NB4 (cell line): ENCODE measurements around the gene PERP.

Experiments used
- POLR2A ChIP-seq: IDR thresholded peaks from 2 replicates; pipeline ENCODE4 v1.6.1; 2011; ENCODE audit warnings: mild to moderate bottlenecking; ENCODE audit not compliant: insufficient read length; ENCODE audit errors: extremely low read depth
- TF ChIP-seq, protein P1 (sequence below): IDR thresholded peaks from one replicate; pipeline ENCODE4 v1.5.1; 2012; ENCODE audit warnings: low read depth, low read length
- TF ChIP-seq, protein P2 (sequence below): IDR thresholded peaks from 2 replicates; pipeline ENCODE4 v1.6.1; 2011; ENCODE audit warnings: low read depth, low read length

DNA sequence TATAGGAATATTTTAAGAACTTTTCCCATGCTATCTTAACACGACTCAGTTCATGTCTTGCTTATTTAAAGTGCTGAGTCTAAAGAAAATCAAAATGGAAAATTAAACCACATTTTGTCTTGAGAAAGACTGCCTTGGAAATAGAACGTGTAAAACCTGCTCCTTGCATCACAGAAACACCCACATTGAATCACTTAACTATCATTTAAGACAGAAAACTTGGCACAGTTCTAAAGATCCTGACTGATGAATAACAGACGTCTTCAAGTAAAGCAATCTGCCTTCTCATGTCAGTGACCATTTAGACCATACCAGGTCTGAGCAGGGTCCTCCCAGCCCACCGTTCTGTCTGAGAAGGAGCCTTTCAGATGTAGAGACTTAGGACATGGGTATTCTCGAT is 7.4 kb downstream of the PERP start:
- TF ChIP-seq, protein P1, sequence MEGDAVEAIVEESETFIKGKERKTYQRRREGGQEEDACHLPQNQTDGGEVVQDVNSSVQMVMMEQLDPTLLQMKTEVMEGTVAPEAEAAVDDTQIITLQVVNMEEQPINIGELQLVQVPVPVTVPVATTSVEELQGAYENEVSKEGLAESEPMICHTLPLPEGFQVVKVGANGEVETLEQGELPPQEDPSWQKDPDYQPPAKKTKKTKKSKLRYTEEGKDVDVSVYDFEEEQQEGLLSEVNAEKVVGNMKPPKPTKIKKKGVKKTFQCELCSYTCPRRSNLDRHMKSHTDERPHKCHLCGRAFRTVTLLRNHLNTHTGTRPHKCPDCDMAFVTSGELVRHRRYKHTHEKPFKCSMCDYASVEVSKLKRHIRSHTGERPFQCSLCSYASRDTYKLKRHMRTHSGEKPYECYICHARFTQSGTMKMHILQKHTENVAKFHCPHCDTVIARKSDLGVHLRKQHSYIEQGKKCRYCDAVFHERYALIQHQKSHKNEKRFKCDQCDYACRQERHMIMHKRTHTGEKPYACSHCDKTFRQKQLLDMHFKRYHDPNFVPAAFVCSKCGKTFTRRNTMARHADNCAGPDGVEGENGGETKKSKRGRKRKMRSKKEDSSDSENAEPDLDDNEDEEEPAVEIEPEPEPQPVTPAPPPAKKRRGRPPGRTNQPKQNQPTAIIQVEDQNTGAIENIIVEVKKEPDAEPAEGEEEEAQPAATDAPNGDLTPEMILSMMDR = no peak
- no peak for TF ChIP-seq POLR2A
- TF ChIP-seq, protein P2, sequence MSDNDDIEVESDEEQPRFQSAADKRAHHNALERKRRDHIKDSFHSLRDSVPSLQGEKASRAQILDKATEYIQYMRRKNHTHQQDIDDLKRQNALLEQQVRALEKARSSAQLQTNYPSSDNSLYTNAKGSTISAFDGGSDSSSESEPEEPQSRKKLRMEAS = no peak
